Epithelial cell of prostate (primary cell): ENCODE data around the gene SLC44A3.

Experiments
- DNase-seq: peaks from one replicate; pipeline ENCODE4 v3.0.0-alpha.2; 2011; ENCODE audit warnings: low read depth, low spot score
- H3K27ac ChIP-seq: fragments of 450-650 bp; 2 replicates; pipeline ENCODE4 v1.5.1; 2017; ENCODE audit warnings: mild to moderate bottlenecking

SLC44A3 gene

DNA sequence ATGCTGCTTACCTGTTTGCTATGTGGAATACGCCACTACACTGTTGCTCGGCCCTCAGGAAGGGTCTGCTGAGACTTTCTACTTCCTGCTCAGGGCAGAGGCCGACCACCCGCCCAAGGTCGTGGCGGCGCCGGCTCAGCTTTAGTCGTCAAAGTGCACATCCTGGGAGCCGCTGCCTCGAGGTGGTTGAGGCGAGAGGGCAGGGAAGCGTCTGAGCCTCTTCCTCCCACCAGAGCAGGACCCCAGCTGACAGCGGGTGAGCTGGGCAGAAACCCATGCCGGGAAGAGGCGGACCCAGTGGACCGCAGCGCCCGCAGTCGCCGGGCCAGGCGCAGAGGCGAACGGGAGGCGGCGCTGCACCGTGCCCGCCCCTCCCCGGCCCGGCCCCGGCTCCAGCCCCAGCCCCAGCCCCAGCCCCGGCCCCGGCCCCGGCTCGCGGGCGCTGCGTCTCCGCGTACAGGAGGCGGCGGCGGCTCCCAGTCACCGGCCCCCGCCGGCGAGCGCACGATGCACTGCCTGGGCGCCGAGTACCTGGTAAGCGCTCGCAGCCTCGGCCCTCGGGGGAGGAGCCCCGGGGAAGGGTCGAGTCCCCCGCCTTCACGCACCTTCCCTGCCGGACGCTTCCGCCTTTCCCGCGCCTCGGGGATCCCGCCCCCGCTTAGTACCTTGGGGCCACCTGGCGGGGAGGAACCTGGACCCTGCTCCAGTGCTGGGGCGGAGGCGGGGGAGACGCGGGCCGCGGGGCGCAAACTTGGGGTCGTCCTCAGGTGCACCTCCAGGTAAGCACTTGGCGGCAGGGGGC is at the start of gene SLC44A3:
Gene SLC44A3 (plus strand): TSS at position 413 of the 802 bp plus-strand sequence. CDS start 95 bp downstream, at position 508.
- DNase-seq, result no peak

DNA sequence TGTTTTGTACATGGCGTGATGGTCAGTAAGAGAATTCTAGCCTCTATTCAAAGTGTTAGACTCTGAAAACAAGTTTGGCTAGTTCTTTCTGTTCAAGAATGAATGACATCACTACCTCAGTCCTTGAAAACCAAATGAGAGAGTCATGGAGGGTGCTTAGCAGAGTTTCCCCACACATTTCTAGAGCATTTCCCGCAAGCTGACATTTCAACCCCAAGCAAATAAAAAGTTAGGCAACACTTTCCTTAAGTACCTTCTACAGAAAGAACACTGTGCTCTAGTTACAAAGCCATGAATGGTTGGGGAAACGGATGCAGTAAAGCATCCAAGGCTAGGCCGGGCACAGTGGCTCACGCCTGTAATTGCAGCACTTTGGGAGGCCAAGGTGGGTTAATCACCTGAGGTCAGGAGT is 47.9 kb upstream of the SLC44A3 start:
- peak overlapping the region; percentile 74 for H3K27ac ChIP-seq
- peak; percentile 63 for DNase-seq

More for the DNA sequence above, at the start of gene SLC44A3:
- no peak within 1 kb of the TSS for H3K27ac ChIP-seq

- peak overlapping the region; percentile 74 for H3K27ac ChIP-seq
- DNase-seq, result no peak
Observed at GRCh38 chr1:94772845-94773244, 47.3 kb upstream of the SLC44A3 start.

DNA sequence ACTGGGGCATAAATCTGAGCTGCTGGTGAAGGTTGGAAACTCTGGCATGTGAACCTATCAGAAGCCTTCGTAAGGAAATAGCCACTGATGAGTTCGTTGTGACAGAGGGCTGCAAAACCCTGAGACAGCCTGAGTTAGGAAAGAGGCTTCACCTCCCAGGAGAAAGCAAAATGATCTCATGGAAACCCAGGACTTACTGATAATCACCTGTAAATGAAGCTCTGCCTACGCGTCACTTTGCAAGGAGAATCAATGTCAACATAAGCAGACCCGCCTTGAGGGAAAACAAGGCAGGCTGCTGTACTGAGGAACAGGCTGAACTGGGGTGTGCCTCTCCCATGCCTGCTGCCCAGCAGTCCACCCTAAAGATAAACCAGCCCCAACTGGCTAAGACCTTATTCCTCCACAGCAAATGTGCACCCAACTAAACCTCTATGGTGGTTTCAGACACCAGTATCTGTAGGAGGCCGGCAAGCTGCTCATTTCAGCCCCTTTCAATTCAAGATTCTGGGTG is 46.8 kb upstream of the SLC44A3 start:
- peak overlapping the region; percentile 74 for H3K27ac ChIP-seq
- DNase-seq, result peak; percentile 39

GRCh38 chr1:94773931-94774422 is 46.2 kb upstream of the SLC44A3 start:
- peak overlapping the region; percentile 74 for H3K27ac ChIP-seq

GRCh38 chr1:94776474-94776873 is 43.7 kb upstream of the SLC44A3 start:
- no peak overlapping the region for H3K27ac ChIP-seq
- DNase-seq, result no peak

More at GRCh38 chr1:94773931-94774422, 46.2 kb upstream of the SLC44A3 start:
- DNase-seq, result peak; percentile 55

DNA sequence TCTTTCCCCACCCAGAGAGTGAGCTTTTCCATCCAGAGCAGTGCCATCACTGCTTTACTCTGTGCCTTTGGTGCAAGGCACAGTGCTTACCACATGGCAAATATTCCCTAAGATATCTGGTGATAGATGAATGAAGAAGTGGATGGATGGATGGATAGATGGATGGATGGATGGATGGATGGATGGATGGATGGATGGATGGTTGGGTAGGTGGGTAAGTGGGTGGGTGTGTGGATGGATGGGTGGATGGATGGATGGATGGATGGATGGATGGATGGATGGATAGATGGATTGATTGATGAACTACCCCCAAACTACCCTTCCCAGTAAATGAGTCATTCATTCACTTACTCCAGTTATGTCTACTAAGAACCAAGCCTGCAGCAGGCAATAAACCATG is 42.9 kb upstream of the SLC44A3 start:
- DNase-seq, result no peak
- no peak overlapping the region for H3K27ac ChIP-seq

DNA sequence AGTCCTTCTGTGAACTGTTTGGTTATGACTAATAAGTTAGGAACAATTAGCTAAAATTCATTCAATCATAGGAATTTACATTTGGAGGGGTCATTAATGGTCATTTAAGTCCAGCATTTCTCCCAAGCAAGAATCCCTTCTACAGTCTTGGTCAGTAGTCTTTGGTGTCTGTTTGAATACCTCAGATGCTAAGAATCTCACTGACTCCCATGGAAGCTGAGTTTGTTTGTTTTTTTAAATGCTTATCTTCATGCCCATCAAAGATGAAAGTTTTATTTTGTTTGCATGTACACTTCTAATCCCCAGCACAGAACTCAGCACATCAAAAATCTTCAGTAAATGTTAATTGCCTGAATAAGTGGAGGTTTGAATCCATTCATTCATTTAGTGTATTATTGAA is 41.3 kb upstream of the SLC44A3 start:
- DNase-seq, result no peak
- no peak overlapping the region for H3K27ac ChIP-seq

- peak overlapping the region; percentile 76 for H3K27ac ChIP-seq
- DNase-seq, result peak; percentile 37
Observed at GRCh38 chr1:94783342-94784189, 36.6 kb upstream of the SLC44A3 start.

GRCh38 chr1:94784190-94784515 is 36.0 kb upstream of the SLC44A3 start:
- DNase-seq, result no peak
- peak overlapping the region; percentile 76 for H3K27ac ChIP-seq

GRCh38 chr1:94787691-94788090 is 32.5 kb upstream of the SLC44A3 start:
- no peak overlapping the region for H3K27ac ChIP-seq
- DNase-seq, result no peak

GRCh38 chr1:94790246-94790645 is 29.9 kb upstream of the SLC44A3 start:
- DNase-seq, result no peak
- no peak overlapping the region for H3K27ac ChIP-seq

DNA sequence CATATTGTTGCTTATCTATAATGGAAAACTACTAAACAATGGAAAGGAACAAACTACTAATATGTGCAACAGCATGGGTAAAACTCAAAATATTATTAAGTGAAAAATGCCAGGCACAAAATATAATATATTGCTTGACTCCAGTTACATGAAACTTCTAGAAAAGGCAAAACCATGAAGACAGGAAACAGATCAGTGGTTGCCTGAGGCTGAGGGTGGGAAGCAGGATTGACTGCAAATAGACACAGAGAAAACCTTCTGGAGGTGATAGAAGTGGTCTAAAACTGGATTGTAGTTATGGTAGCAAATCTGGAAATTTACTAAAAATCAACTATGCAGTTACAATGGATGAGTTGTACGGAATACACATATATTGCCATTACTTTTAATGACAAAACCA is 29.5 kb upstream of the SLC44A3 start:
- DNase-seq, result no peak

GRCh38 chr1:94792473-94793295 is 27.5 kb upstream of the SLC44A3 start:
- DNase-seq, result peak; percentile 79

More for the DNA sequence above, 29.5 kb upstream of the SLC44A3 start:
- H3K27ac ChIP-seq, result peak overlapping the region; percentile 77

GRCh38 chr1:94793296-94793656 is 26.9 kb upstream of the SLC44A3 start:
- H3K27ac ChIP-seq, result peak overlapping the region; percentile 77
- DNase-seq, result no peak

More at GRCh38 chr1:94792473-94793295, 27.5 kb upstream of the SLC44A3 start:
- peak overlapping the region; percentile 77 for H3K27ac ChIP-seq

DNA sequence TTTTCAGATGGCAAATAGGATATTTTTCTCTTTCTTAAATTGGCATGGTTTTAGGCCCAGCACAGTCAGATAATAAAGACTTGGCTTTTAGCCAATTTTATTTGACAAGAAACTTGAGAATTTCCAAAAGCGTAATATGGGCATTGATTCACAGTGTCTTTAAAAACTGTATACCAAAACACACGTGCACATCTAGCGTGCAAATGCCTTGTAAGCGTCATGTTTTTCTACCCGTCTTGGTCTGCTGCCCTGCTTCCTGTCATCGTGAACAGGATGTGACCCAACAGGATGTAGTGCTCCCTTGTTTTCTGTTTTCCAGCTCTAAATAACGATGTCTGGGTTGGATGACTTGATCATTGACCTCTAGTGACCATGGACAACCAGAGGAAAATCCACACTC is 24.7 kb upstream of the SLC44A3 start:
- no peak overlapping the region for H3K27ac ChIP-seq
- no peak for DNase-seq

DNA sequence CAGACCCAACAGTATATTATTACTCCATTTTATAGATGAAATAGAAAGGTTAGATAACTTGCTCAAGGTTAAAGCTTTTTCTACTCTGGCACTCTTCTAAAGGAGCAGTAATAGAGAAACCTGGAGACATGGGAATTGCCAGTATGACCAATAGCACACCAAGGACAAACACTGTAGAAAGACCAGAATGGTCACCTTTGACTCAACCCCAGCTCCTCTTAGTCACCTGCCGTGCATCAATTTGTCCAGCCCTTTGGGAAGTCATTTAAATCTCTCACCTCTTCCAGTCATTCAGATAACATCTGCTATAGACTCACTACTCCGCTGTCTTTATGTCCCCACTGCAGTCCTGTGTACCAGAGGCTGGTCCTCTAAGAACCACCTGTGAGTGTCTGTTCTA is 23.9 kb upstream of the SLC44A3 start:
- H3K27ac ChIP-seq, result peak overlapping the region; percentile 19
- no peak for DNase-seq

DNA sequence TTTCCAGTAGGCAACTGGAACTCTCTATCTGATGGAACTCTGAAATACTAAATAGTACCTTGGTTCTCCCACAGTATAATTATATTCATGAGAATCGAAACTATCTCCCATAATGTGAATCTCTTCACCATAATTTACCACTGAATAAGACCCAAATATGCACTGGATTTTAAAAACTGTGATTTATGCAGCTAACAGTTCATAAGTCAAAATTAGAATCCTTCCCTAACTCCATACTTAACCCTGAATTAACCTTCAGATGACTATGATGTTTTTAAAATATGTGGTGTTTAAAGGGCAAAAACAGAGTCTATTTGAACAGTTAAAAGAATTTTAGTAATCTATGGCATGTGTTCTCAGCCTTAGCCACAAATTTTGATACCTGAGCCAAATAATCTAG is 22.9 kb upstream of the SLC44A3 start:
- H3K27ac ChIP-seq, result no peak overlapping the region
- no peak for DNase-seq

DNA sequence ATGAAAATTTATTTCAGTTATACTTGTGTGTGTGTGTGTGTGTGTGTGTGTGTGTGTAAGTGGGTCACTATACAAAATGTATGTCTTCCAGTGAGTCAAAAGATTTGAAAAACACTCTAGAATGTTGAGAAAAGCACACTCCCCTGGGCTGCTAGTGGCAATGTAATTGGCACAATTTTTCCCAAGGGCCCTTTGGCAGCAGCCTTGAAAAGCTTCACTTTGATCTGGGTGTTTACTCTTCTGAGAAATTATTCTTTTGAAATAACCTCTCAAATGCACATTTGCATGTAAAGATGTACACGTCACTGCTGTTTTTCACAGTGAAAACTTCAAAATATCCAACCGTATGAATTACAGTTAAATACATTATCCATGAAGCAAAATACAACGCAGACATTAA is 22.1 kb upstream of the SLC44A3 start:
- no peak overlapping the region for H3K27ac ChIP-seq
- DNase-seq, result no peak

DNA sequence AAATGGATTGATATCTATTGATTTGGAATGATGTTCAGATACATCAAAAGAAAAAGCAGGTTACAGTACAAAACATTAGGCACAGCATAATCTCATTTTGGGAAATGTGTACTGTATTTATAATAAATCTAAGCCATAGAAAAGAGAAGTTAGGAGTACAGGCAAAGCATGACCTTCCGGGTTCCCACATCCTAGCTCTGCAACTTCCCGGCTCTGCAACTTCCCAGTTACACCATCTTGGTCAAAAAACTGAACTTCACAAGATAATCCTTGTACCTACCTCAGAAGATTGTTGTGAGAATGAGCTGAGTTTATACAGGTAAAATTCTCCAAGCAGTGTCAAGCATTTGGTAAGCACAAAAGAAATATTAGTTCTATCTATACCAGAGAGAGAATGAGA is 21.7 kb upstream of the SLC44A3 start:
- no peak overlapping the region for H3K27ac ChIP-seq
- no peak for DNase-seq
